ENCODE results near the gene CACNA1S.
A peak's percentile ranks its signal among the peaks of the same experiment; 100 is the strongest.

The CACNA1S gene

DNA sequence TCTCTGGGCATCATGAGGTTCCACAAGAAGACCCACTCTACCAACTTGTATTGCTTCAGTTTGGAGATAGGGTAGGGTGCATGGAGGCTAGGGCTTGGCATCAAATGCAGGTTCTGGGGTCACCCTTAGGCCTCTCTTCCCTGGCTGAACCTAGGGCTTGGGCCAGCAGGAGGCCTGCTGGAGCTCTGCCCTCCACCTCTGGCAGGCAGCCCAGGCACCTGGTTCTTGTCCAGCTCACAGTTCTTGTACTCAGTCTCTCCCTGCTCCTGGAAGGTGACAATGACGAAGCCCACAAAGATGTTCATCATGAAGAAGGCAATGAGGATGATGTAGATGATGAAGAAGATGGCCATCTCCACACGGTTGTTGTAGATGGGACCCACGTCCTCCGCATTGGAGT lies 51.2 kb downstream of the CACNA1S start:
- DNase-seq = no peak

DNA sequence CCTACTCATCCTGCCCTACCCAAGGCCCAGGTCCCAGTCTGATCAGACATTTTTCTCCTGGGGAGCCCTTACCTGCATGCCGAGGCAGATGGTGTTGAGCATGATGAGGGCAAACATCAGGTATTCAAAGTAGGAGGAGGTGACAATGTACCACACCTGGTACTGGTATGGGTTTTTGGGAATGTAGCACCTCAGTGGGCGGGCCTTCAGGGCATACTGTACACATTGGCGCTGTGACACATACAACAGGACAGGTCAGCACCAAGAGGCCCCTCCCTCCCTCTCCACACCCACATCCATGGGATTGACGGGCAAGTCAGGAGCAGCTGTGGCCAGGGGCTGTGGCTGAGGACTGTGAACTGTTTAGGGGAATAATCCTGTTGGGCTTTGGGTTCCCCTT lies 51.6 kb downstream of the CACNA1S start:
- no peak for DNase-seq

DNA sequence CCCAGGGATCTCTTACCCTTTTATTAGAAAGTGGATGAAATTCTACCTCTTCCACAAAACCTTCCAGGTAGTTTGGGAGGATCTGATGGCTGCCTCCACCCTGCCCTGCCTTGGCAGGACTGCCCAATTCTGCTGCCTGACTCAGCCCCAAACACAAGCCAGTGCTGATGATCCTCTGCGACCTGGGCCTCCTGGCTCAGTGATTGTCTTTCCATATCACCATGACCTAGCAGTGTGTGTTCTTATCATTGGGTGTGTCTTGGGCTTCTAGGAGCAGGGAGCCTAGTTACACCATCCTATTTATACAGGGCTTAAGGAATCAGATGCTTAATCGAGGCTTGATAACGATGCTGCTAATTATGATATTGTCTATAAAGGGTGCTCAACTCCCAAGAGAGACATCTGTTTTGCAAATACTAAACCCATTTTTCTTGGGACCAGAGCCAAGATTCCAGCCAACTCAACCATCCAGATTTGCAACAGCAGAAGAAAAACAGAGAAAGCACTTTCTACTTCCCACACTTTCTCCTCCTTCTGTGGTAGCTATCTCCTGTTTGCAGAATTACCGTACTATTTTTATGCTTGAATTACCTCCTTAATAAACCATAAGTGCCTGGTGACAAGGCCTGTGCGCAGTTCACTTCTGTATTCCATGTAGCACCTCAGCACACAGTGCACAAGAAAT lies 52.2 kb downstream of the CACNA1S start:
- no peak for DNase-seq

GRCh38 chr1:201059401-201059800 lies 52.8 kb downstream of the CACNA1S start:
- no peak for DNase-seq

DNA sequence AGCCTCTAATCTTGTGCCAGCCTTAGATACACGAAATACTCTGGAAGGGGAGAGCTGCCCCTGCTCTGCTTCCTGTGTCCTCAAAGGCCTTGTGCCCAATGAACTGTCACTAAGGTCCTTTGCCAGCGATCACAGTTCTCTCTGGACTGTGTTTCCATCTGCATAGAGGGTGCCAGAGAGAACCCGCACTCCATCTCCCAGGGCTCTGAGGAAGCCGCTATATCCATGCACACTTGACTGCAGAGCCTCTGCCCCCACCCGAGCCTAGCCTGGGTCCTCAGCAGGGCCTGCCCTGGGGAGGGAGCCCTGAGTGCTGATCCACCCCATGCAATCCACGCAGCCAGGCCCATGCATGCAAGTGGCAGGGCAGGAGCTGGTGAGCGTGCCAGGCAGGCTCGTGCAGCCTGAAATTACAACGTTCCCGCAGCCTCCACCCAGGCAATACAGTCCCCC lies 58.1 kb downstream of the CACNA1S start:
- no peak for DNase-seq

- DNase-seq = no peak
Observed at GRCh38 chr1:201053155-201053860, 58.9 kb downstream of the CACNA1S start.

- DNase-seq = no peak
Observed at GRCh38 chr1:201051399-201051798, 60.8 kb downstream of the CACNA1S start.

GRCh38 chr1:201050515-201051277 lies 61.5 kb downstream of the CACNA1S start:
- DNase-seq = no peak

DNA sequence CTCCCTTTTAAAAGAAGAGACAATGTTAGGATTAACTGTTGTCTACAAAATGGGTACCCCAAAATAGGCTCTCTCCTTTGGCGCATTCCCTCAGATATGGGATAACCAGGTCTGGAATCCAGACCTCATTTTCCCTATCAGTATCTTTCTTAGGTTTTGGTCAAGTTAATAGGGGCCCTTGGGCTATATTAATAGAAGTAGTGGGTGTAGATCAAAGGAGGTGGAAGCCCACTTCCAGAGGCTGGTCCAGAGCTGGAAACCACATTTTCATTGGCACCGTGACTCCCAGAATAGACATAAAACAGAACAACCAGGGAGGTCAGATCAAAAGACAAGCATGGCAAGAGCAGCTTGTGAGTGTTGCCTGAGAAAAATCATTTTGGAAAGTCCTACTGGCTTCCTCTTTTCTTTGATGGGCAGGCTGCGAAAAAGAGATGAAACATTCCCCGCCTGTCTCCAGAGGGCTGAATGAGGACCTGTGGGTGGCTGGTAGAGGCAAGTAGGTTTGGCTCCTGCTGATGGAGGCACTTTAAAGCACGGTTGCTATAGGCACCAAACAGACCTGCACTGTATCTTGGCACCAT lies 62.9 kb downstream of the CACNA1S start:
- DNase-seq = no peak

- DNase-seq = no peak
Observed at GRCh38 chr1:201048521-201048920, 63.7 kb downstream of the CACNA1S start.

- DNase-seq = no peak
Observed at GRCh38 chr1:201044119-201044518, 68.1 kb downstream of the CACNA1S start.

DNA sequence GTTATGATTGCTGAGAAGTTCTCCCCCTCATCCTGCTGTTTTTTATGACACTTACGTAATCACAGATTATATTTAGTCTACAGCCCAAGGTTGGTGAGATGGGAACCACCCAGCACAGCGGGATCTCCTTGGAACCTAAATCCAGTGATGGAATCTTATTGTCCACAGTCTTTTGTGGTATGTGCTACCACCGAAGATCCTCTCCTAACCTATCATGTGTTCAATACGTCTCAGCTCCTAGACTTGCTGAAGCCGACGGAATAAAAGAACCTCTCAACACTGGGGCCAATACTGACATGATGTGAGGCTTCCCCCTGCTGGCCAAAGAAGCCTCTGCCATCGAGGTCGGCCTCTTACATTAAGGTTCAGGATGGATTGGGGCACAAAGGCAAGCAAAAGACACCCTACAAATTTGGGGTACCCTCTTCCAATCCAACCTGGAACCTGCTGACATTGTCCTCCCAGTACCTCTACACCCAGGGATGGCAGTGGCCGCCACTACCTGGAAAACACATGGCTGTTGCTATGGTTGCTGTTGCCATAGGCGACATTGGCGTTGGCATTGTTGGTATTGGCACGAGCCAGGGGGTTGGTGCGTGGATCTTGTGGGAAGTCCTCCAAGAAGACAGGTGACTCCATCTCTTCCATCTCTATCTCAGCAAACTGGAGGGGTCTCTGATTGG lies 69.3 kb downstream of the CACNA1S start:
- peak; percentile 73 for DNase-seq

DNA sequence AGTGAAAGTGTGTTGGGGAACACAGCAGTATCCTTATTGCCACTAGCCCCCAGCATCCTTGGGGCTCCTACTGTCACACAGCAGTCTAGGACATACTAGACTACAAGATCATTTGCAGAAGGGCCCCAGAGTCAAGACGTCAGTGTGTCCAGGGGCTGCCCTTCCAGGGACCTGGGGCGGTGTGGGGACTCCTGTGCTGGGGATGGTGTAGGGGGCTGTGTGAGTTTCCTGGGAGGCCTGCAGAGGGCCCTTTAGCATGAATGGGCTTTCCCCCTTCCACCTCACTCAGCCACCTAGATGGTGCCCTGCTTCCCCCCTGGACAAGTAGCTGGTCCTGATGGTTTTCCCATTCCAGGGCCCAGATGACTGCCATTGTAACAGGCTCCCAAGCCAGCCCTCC lies 71.2 kb downstream of the CACNA1S start:
- DNase-seq = no peak

DNA sequence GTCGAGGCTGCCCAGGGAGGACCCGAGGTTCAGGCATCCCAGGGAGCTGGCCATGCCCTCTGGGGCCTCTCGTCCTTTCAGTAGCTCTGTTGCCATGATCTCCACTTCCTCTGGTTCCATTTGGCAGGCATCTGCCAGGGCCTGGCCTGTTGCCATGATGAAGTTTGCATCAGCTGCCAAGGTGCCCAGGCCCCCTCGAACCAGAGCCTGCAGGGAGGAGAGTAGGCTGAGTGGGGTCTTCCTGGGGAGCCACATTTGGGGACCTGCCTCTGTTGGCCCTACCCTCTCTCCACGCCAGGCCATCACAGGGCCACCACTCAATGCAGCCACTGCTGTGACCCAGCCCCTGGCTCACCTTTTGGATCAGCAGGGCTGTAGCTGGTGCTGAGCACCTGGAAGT lies 72.3 kb downstream of the CACNA1S start:
- DNase-seq = no peak

- DNase-seq = no peak
Observed at GRCh38 chr1:201039418-201039817, 72.8 kb downstream of the CACNA1S start.

DNA sequence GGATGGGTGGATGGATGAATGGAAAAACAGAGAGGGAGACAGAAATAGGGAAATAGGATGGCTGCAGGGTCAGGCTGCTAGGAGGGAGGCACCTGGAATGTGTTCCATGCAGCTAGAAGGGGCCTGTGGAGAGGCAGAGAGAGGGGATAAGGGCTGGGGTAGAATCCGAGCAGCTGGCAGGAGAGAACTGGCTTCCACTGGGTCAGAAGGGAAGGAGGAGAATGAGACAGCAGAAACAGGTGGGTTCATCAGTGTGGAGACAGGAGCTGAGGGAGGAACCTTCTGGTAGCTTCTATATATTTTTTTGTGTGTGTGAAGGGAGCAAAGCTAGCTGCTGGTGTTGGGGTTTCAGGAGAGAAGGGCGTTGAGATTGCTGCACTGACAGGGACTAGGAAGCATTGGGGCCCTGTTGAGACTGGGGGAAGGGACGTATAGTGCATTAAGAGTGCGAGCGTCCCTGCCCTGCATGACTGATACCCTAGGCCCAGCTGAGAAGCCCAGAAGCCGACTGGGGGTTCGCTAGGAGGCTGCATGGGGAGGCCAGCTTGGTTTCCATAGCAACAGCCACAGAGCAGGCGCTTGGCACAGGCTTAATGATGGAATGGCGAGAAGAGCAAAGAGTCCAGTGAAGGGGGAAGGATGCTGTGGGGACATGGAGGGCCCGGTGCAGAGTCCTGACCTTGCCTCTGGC lies 73.9 kb downstream of the CACNA1S start:
- DNase-seq = no peak

DNA sequence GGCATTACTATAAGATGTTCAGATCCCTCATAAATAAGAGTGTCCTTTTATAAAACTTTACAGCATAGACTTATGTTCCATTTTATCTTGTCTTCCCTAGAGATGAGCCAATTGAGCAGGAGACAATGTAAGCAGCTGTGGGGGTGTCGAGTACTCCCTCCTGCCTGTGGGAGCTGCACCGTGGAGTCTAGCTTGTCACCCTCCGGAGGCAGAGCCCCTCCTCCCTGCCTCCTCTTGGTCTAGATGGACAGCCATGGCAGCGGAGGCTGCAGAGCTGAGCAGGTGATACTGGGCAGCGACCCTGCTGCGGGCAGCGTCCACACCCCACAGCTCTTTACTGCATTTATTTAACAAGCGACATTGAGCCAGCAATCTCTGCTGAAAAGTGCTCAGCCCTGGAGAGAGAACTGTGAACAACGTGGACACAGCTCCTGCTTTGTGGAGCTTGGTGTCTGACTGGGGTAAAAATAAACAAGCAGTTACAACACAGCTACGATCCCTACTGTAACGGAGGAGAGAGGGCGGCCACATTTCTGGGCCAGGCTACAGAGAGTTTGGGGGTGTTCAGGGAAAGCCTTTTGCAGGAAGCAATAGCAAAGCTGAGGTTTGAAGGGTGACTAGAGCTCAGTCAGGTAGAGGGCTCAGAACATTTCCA lies 75.9 kb downstream of the CACNA1S start:
- no peak for DNase-seq

- DNase-seq = no peak
Observed at GRCh38 chr1:201034671-201035070, 77.6 kb downstream of the CACNA1S start.

GRCh38 chr1:201032408-201032807 lies 79.8 kb downstream of the CACNA1S start:
- DNase-seq = no peak

GRCh38 chr1:201028461-201028889 lies 83.8 kb downstream of the CACNA1S start:
- DNase-seq = no peak

- DNase-seq = no peak
Observed at GRCh38 chr1:201026836-201027235, 85.4 kb downstream of the CACNA1S start.

- no peak for DNase-seq
Observed at GRCh38 chr1:201026234-201026633, 86.0 kb downstream of the CACNA1S start.

All from stimulated activated CD4-positive, alpha-beta T cell treated with anti-CD3 and anti-CD28 coated beads, Interleukin-2, amount 100 ng/mL, for 24 hours (primary cell).